Measurements from ENCODE around the gene CAPN15.

CAPN15 gene

GRCh38 chr16:543301-544164 lies 16.0 kb downstream of the CAPN15 start:
- TF ChIP-seq MYC (IDR thresholded peaks at IDR 0.05; ENCODE audit: low read depth, low read length) (no peak), CTCF (IDR thresholded peaks at IDR 0.05; ENCODE audit: low read depth, low read length) (no peak), MAX (IDR thresholded peaks at IDR 0.05; ENCODE audit: low read depth, low read length) (no peak), POLR2A (IDR thresholded peaks at IDR 0.05; ENCODE audit: extremely low read depth, insufficient read length) (no peak)
- no peak overlapping the region for H3K4me3 ChIP-seq (ENCODE audit: low read depth, low read length)
- DNase-seq (ENCODE audit: low read depth): no peak

- peak; percentile 16 for DNase-seq (ENCODE audit: low read depth)
- TF ChIP-seq POLR2A (IDR thresholded peaks at IDR 0.05; ENCODE audit: extremely low read depth, insufficient read length) (no peak), CTCF (IDR thresholded peaks at IDR 0.05; ENCODE audit: low read depth, low read length) (no peak), MAX (IDR thresholded peaks at IDR 0.05; ENCODE audit: low read depth, low read length) (no peak), MYC (IDR thresholded peaks at IDR 0.05; ENCODE audit: low read depth, low read length) (no peak)
- no peak overlapping the region for H3K4me3 ChIP-seq (ENCODE audit: low read depth, low read length)
These were observed 17.0 kb downstream of the CAPN15 start for GRCh38 chr16:544517-544916.

- peak; percentile 95 for DNase-seq (ENCODE audit: low read depth)
- TF ChIP-seq MYC (IDR thresholded peaks at IDR 0.05; ENCODE audit: low read depth, low read length): no peak; the same call in 1 of the 2 replicates
- TF ChIP-seq CTCF (IDR thresholded peaks at IDR 0.05; ENCODE audit: low read depth, low read length): peak; percentile 64
- TF ChIP-seq MAX (IDR thresholded peaks at IDR 0.05; ENCODE audit: low read depth, low read length): peak; percentile 11; the same call in 1 of the 2 replicates
These were observed 19.6 kb downstream of the CAPN15 start for GRCh38 chr16:546909-547770.

GRCh38 chr16:548586-548985 lies 21.1 kb downstream of the CAPN15 start:
- no peak overlapping the region for H3K4me3 ChIP-seq (ENCODE audit: low read depth, low read length)
- DNase-seq (ENCODE audit: low read depth): no peak
- TF ChIP-seq POLR2A (IDR thresholded peaks at IDR 0.05; ENCODE audit: extremely low read depth, insufficient read length) (no peak), MYC (IDR thresholded peaks at IDR 0.05; ENCODE audit: low read depth, low read length) (no peak), MAX (IDR thresholded peaks at IDR 0.05; ENCODE audit: low read depth, low read length) (no peak), CTCF (IDR thresholded peaks at IDR 0.05; ENCODE audit: low read depth, low read length) (no peak)

More at GRCh38 chr16:546909-547770, 19.6 kb downstream of the CAPN15 start:
- H3K4me3 ChIP-seq (ENCODE audit: low read depth, low read length): no peak overlapping the region

- no peak for TF ChIP-seq MAX (IDR thresholded peaks at IDR 0.05; ENCODE audit: low read depth, low read length)
- TF ChIP-seq MYC (IDR thresholded peaks at IDR 0.05; ENCODE audit: low read depth, low read length): no peak
- TF ChIP-seq CTCF (IDR thresholded peaks at IDR 0.05; ENCODE audit: low read depth, low read length): no peak
- no peak for TF ChIP-seq POLR2A (IDR thresholded peaks at IDR 0.05; ENCODE audit: extremely low read depth, insufficient read length)
- DNase-seq (ENCODE audit: low read depth): no peak
- no peak overlapping the region for H3K4me3 ChIP-seq (ENCODE audit: low read depth, low read length)
These were observed 22.2 kb downstream of the CAPN15 start for GRCh38 chr16:549544-550263.
